Measurements from ENCODE around the gene RTN4IP1.
"Not testable (repeated sequence)": the region's sequence is repeated elsewhere in the genome, so short reads cannot be mapped to it uniquely, and the experiment has no call there.

Gene RTN4IP1

DNA sequence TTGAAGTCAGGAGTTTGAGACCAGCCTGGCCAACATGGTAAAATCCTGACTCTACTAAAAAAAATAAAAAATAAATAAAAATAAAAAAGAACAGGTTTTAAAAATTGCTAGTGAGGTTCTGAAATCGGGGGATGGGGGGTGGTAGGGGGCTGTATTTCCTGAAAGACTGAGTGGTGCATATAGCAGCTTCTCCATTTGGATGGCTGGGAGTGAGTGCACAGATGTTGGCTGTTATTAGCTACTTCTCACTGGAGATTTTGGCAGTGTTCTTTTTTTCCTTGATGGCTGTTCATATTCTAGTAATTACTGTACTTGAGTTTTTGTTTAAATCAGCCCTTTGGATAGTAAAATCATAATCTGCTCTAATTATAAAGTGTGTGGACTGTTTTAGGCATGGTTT lies 79.8 kb downstream of the RTN4IP1 start:
- no peaks in the 10 kb centered on the region for H3K27me3 ChIP-seq (ENCODE audit: control insufficient read depth, insufficient read depth, low read length, poor library complexity, severe bottlenecking)
- H3K4me3 ChIP-seq (ENCODE audit: insufficient read depth, low read depth, low read length): no peak overlapping the region
- H3K27ac ChIP-seq (ENCODE audit: insufficient read depth, low read depth, low read length, poor library complexity, severe bottlenecking): no peak overlapping the region
- no peaks in the 10 kb centered on the region for H3K9me3 ChIP-seq (ENCODE audit: control insufficient read depth, low read length)
- no peaks in the 10 kb centered on the region for H3K36me3 ChIP-seq (ENCODE audit: control insufficient read depth, insufficient read depth, low read length)
- 90 to 94% methylated on average over 1 of the region's 1 CpG for WGBS, 2 experiments
- no peaks in the 10 kb centered on the region for H3K4me1 ChIP-seq (ENCODE audit: control insufficient read depth, insufficient read depth, low read length)

DNA sequence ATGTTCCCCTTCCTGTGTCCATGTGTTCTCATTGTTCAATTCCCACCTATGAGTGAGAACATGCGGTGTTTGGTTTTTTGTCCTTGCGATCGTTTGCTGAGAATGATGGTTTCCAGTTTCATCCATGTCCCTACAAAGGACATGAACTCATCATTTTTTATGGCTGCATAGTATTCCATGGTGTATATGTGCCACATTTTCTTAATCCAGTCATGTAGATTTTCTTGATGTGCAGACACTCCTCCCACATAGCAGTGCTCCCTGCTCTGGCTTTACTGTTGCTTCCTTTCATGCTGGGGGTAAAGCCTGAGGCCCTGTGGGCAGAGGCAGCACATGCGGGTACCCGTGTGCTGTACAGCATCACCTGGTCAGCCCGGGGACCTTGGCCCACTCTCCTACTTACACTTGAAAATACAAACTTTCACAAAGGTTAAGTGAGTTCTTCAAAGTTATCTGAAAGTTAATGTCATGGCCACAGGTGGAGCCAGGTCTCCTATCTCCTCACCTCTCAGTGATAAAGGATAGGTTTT lies 80.3 kb downstream of the RTN4IP1 start:
- H3K36me3 ChIP-seq (ENCODE audit: control insufficient read depth, insufficient read depth, low read length); H3K4me3 ChIP-seq (ENCODE audit: insufficient read depth, low read depth, low read length); H3K27me3 ChIP-seq (ENCODE audit: control insufficient read depth, insufficient read depth, low read length, poor library complexity, severe bottlenecking); H3K4me1 ChIP-seq (ENCODE audit: control insufficient read depth, insufficient read depth, low read length); H3K9me3 ChIP-seq (ENCODE audit: control insufficient read depth, low read length); H3K27ac ChIP-seq (ENCODE audit: insufficient read depth, low read depth, low read length, poor library complexity, severe bottlenecking): not testable (repeated sequence)
- WGBS, 2 experiments: 83 to 95% methylated on average over 3 of the region's 6 CpGs

DNA sequence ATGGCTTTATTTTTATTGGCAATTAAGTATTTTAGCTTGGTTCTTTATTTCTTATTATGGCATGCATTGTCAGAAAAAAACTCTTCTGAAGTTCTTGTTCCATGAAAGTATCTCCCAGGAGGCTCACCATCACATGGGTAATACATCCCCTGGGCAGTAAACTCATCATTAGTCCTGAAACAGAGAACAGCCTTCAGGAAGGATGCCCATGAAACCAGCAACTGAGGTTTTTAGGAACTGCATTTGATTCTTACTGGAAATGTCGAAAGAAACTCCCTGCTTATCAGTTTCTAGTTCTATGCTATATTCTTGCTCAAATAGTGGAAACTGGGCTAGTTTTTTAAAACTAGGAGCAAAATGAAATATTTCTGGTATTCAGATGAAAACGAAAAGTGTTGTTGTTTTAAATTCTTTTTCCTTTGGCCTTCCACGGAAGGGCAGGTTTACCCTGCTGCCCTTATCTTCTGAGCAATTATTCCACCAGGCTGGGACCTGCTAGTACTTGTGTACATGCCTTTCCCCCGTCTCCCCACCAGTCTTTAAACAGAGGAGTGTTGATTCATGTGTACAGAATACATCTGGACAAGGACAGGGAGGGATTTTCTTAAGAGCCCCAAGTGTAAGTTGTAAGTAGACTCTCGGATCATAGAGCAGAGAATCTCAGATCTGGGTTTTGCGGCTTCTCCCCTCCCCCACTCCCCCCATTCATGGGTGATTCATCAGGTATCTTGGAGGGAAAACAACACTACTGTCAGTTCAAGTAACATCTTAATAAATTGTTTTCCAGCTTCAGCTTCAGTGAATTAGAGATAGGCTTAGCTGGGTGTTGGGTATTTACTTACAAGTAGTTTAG lies 81.5 kb downstream of the RTN4IP1 start:
- WGBS, 2 experiments: 64 to 69% methylated on average over 5 to 6 of the region's 6 CpGs
- Histone ChIP-seq H3K27ac (ENCODE audit: insufficient read depth, low read depth, low read length, poor library complexity, severe bottlenecking) (no peak overlapping the region), H3K4me3 (ENCODE audit: insufficient read depth, low read depth, low read length) (no peak overlapping the region), H3K9me3 (ENCODE audit: control insufficient read depth, low read length) (no peaks in the 10 kb centered on the region), H3K27me3 (ENCODE audit: control insufficient read depth, insufficient read depth, low read length, poor library complexity, severe bottlenecking) (no peaks in the 10 kb centered on the region), H3K36me3 (ENCODE audit: control insufficient read depth, insufficient read depth, low read length) (no peaks in the 10 kb centered on the region), H3K4me1 (ENCODE audit: control insufficient read depth, insufficient read depth, low read length) (no peaks in the 10 kb centered on the region)

DNA sequence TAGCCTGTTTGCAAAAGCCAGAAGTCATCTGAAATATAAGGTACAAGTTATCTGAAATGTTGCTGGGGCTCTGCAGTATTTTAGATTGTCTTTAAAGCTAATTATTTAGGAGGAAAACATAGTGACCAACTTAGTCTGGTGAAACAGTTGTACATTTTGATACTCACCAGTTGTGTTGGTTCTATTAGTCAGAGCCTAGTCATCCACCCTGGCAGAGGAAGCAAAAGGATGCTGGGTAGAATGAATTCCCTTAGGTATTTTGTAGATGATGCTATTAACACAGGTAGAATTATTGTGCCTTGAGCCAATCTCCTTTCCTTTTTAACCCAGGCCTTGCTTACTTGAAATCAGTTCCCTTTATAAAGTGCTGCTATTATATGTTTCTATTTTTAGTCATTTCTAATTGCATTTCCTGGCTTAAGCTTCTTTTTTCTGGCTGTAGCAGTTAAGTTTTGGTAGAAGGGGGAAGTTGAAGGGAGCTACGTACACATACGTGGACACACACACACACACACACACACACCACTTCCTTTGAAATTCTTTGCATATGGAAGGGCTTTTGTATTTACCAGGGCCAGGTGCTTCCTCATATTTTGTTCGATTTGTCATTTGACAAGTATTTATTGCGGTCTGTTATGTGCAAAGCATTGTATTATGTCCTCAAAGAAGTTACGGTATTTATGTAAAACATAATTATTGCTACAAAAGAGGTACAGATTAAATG lies 82.4 kb downstream of the RTN4IP1 start:
- Histone ChIP-seq H3K36me3 (ENCODE audit: control insufficient read depth, insufficient read depth, low read length) (no peaks in the 10 kb centered on the region), H3K4me1 (ENCODE audit: control insufficient read depth, insufficient read depth, low read length) (no peaks in the 10 kb centered on the region), H3K4me3 (ENCODE audit: insufficient read depth, low read depth, low read length) (no peak overlapping the region), H3K9me3 (ENCODE audit: control insufficient read depth, low read length) (no peaks in the 10 kb centered on the region), H3K27me3 (ENCODE audit: control insufficient read depth, insufficient read depth, low read length, poor library complexity, severe bottlenecking) (no peaks in the 10 kb centered on the region), H3K27ac (ENCODE audit: insufficient read depth, low read depth, low read length, poor library complexity, severe bottlenecking) (no peak overlapping the region)
- WGBS, 2 experiments: 88 to 100% methylated on average over 2 of the region's 5 CpGs

DNA sequence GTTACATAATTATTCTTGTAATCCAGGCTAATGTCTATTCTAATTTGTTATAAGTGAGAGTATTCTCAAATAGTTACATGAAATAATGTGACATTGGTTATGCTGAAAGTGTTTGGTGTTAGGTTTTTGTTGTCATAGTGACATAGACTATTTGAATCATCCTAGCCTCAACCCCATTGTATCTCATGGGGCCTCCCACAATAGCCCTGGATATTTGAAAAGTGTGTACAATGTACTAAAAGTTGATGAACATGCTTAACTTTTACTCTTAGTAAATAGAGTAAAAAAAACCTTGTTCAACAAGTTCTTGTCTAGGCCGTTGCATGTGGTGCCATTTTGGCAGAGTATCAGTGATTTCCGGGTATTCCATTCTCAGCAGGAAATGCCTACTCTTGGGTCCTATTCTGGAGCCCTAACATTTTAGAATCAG lies 83.0 kb downstream of the RTN4IP1 start:
- no peak overlapping the region for H3K4me3 ChIP-seq (ENCODE audit: insufficient read depth, low read depth, low read length)
- no peaks in the 10 kb centered on the region for H3K4me1 ChIP-seq (ENCODE audit: control insufficient read depth, insufficient read depth, low read length)
- 90 to 96% methylated on average over 2 of the region's 2 CpGs for WGBS, 2 experiments
- H3K36me3 ChIP-seq (ENCODE audit: control insufficient read depth, insufficient read depth, low read length): no peaks in the 10 kb centered on the region
- no peaks in the 10 kb centered on the region for H3K9me3 ChIP-seq (ENCODE audit: control insufficient read depth, low read length)
- no peak overlapping the region for H3K27ac ChIP-seq (ENCODE audit: insufficient read depth, low read depth, low read length, poor library complexity, severe bottlenecking)
- H3K27me3 ChIP-seq (ENCODE audit: control insufficient read depth, insufficient read depth, low read length, poor library complexity, severe bottlenecking): no peaks in the 10 kb centered on the region

DNA sequence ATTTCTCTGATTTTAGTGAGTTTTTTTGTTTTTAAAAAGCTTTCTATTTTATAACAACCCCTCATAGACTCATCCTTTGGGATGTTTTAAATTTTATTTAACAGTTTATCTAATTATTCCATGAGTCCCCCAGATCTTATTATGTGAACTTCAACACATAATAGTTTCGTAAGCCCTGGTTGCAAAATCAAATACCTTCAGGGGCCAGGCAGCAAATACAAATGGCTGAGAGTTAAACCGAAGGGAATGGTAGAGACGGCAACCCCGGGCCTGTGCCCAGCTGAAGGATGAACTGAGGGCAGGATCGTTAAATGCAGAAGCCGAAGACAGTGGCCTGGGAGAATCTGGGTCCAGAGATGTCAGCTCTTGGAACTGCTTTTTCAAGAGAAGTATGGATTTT lies 88.4 kb downstream of the RTN4IP1 start:
- no peak overlapping the region for H3K4me3 ChIP-seq (ENCODE audit: insufficient read depth, low read depth, low read length)
- H3K27ac ChIP-seq (ENCODE audit: insufficient read depth, low read depth, low read length, poor library complexity, severe bottlenecking): no peak overlapping the region
- WGBS, 2 experiments: 91% methylated on average over 6 of the region's 6 CpGs
- H3K27me3 ChIP-seq (ENCODE audit: control insufficient read depth, insufficient read depth, low read length, poor library complexity, severe bottlenecking): no peaks in the 10 kb centered on the region
- H3K9me3 ChIP-seq (ENCODE audit: control insufficient read depth, low read length): no peaks in the 10 kb centered on the region
- no peaks in the 10 kb centered on the region for H3K36me3 ChIP-seq (ENCODE audit: control insufficient read depth, insufficient read depth, low read length)
- H3K4me1 ChIP-seq (ENCODE audit: control insufficient read depth, insufficient read depth, low read length): peaks cover 8% of the 10 kb centered on the region

DNA sequence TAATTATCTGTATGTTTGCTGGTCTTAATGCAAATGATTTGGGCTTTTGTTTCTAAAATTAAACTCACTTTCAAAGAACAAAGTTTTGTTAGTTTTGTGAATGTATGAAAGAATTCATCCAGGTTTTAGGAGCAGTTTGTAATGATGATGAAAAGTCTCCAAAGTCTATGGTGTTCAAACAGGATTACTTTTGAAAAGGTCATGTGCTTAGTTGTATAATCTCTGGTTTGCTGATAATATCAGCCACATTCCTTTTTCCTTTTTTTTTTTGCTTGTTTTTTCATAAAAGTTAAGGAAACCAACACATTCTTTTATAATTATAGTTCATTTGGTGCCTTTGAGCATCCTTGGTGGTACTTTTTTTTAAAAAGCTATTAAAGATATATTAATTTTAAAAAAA lies 88.9 kb downstream of the RTN4IP1 start:
- Histone ChIP-seq H3K4me3 (ENCODE audit: insufficient read depth, low read depth, low read length) (no peak overlapping the region), H3K27ac (ENCODE audit: insufficient read depth, low read depth, low read length, poor library complexity, severe bottlenecking) (no peak overlapping the region), H3K4me1 (ENCODE audit: control insufficient read depth, insufficient read depth, low read length) (peaks cover 8% of the 10 kb centered on the region), H3K36me3 (ENCODE audit: control insufficient read depth, insufficient read depth, low read length) (no peaks in the 10 kb centered on the region), H3K9me3 (ENCODE audit: control insufficient read depth, low read length) (no peaks in the 10 kb centered on the region), H3K27me3 (ENCODE audit: control insufficient read depth, insufficient read depth, low read length, poor library complexity, severe bottlenecking) (no peaks in the 10 kb centered on the region)

DNA sequence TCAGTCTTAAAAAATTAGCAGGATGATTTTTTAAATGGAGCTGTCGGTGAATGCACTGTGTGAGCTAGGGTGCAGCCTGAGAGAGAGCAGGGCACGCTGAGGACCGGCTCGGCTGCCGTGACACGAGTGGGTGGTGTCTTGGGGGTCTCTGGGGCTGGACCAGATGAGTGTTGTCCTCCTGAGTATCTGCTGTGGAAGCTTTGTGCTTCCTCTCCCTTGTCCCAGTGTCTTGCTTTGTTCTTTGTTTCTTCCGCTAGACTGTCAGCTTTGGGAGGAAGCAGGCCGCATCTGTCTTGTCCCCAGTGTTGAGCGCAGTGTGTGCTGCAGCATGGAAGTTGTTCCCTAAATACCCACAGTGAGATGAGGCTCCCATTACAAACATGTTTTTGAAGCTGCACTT lies 89.4 kb downstream of the RTN4IP1 start:
- no peaks in the 10 kb centered on the region for H3K36me3 ChIP-seq (ENCODE audit: control insufficient read depth, insufficient read depth, low read length)
- WGBS, 2 experiments: 82% methylated on average over 9 of the region's 9 CpGs
- peaks cover 8% of the 10 kb centered on the region for H3K4me1 ChIP-seq (ENCODE audit: control insufficient read depth, insufficient read depth, low read length)
- H3K4me3 ChIP-seq (ENCODE audit: insufficient read depth, low read depth, low read length): no peak overlapping the region
- no peaks in the 10 kb centered on the region for H3K27me3 ChIP-seq (ENCODE audit: control insufficient read depth, insufficient read depth, low read length, poor library complexity, severe bottlenecking)
- H3K27ac ChIP-seq (ENCODE audit: insufficient read depth, low read depth, low read length, poor library complexity, severe bottlenecking): no peak overlapping the region
- no peaks in the 10 kb centered on the region for H3K9me3 ChIP-seq (ENCODE audit: control insufficient read depth, low read length)

DNA sequence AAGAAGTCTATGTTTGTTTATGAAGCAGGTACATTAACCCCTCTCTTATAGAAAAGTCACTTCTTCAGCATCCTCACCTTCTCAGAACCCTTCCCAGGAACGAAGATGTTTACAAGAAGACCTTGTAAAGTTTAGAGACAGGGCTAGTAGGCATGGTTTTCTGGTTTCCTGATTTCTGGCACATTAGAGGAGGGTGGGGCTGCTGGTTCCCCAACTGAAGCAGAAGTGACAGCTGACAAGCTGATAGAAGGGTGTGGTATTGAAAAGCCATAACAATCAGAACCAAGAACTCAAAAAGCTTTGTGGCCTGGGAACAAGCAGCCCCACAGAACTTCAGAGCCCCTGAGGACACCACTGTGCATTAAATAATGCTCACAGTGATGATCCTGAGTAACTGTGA lies 91.2 kb downstream of the RTN4IP1 start:
- 100% methylated on average over 1 of the region's 1 CpG for whole genome bisulfite sequencing, 2 experiments
- no peak overlapping the region for H3K27ac ChIP-seq (ENCODE audit: insufficient read depth, low read depth, low read length, poor library complexity, severe bottlenecking)
- no peaks in the 10 kb centered on the region for H3K36me3 ChIP-seq (ENCODE audit: control insufficient read depth, insufficient read depth, low read length)
- no peak overlapping the region for H3K4me3 ChIP-seq (ENCODE audit: insufficient read depth, low read depth, low read length)
- no peaks in the 10 kb centered on the region for H3K27me3 ChIP-seq (ENCODE audit: control insufficient read depth, insufficient read depth, low read length, poor library complexity, severe bottlenecking)
- peaks cover 8% of the 10 kb centered on the region for H3K4me1 ChIP-seq (ENCODE audit: control insufficient read depth, insufficient read depth, low read length)
- no peaks in the 10 kb centered on the region for H3K9me3 ChIP-seq (ENCODE audit: control insufficient read depth, low read length)

DNA sequence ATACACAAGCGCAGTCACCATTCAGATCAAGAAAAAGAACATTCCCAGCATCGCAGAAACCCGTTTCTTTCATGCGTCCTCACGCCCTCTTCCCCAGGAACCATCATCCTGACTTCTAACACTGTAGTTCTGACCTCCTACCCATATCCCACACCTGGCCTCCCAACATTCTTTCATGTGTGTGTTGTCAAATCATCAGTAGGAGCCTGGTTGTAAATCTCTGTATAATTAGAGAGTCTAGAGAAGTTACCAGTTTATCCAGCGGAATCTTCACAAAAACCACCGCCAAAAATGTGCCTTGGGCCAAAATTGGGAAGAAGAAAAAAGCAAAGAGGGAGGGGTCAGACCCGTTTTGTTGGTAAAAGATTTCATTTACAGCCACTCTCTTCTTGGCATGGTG lies 91.6 kb downstream of the RTN4IP1 start:
- no peak overlapping the region for H3K27ac ChIP-seq (ENCODE audit: insufficient read depth, low read depth, low read length, poor library complexity, severe bottlenecking)
- peaks cover 8% of the 10 kb centered on the region for H3K4me1 ChIP-seq (ENCODE audit: control insufficient read depth, insufficient read depth, low read length)
- H3K9me3 ChIP-seq (ENCODE audit: control insufficient read depth, low read length): no peaks in the 10 kb centered on the region
- WGBS, 2 experiments: 83 to 85% methylated on average over 8 of the region's 8 CpGs
- no peak overlapping the region for H3K4me3 ChIP-seq (ENCODE audit: insufficient read depth, low read depth, low read length)
- no peaks in the 10 kb centered on the region for H3K36me3 ChIP-seq (ENCODE audit: control insufficient read depth, insufficient read depth, low read length)
- H3K27me3 ChIP-seq (ENCODE audit: control insufficient read depth, insufficient read depth, low read length, poor library complexity, severe bottlenecking): no peaks in the 10 kb centered on the region
